ENCODE results near the gene DHRS9. TPM values are rescaled to one million over a fixed set of nuclear protein-coding genes. Genes with fewer than 3 reads are reported as not detected.

Gene DHRS9
- total RNA-seq, 1 experiment from 2014 or later: 0.21 TPM

- ATAC-seq (no peak), DNase-seq (ENCODE audit: low read depth, low spot score) (no peak)
- POLR2A ChIA-PET: no interaction called here
- no peak overlapping the region for H3K27ac ChIP-seq (ENCODE audit: low read length)
- intact Hi-C loops (cut with micrococcal nuclease; ENCODE audit: unreplicated experiment): loop anchor here (10.0 kb wide), 1 partner anchor 142 kb away; no protein-coding TSS in a partner anchor
- in situ Hi-C loops (cut with HindIII; ENCODE audit: low pct_unique_long_range_greater_than_20kb, low sequenced_read_pairs): no loop called here
- BruUV-seq (replicated peaks): no TSS peak
- no peak overlapping the region for H3K4me3 ChIP-seq (ENCODE audit: low read depth in 2 of 2, low read length in 2 of 2)
- H3K4me1 ChIP-seq (ENCODE audit: control insufficient read depth, insufficient read depth, low read length): no peaks in the 10 kb centered on the region; the same call in 1 of the 2 replicates
- TF ChIP-seq POLR2AphosphoS5 (IDR thresholded peaks at IDR 0.05; ENCODE audit: low read depth, low read length) (no peak), TCF7L2 (IDR thresholded peaks at IDR 0.05; ENCODE audit: low read depth, low read length) (no peak), REST (IDR thresholded peaks at IDR 0.05; ENCODE audit: insufficient read depth in 1 of 2, low read depth in 2 of 2, low read length in 1 of 2) (no peak), CTCF (IDR thresholded peaks at IDR 0.05) (no peak), SIN3A (IDR thresholded peaks at IDR 0.05; ENCODE audit: borderline replicate concordance, insufficient read depth, low read depth, low read length) (no peak)
- peaks cover 2% of the 10 kb centered on the region; the same call in 1 of the 2 replicates for H3K27me3 ChIP-seq (ENCODE audit: control insufficient read depth, insufficient read depth, low read length)
- H3K36me3 ChIP-seq (ENCODE audit: control insufficient read depth, insufficient read depth, low read length): no peaks in the 10 kb centered on the region
- CTCF ChIA-PET: no interaction called here
- no peaks in the 10 kb centered on the region for H3K9me3 ChIP-seq (ENCODE audit: control insufficient read depth, insufficient read depth, low read depth, low read length)
These were observed 37.5 kb downstream of the DHRS9 start for GRCh38 chr2:169106563-169107545.

GRCh38 chr2:169107645-169108044 lies 38.3 kb downstream of the DHRS9 start:
- POLR2A ChIA-PET: no interaction called here
- ATAC-seq (no peak), DNase-seq (ENCODE audit: low read depth, low spot score) (no peak)
- Histone ChIP-seq H3K4me3 (ENCODE audit: low read depth in 2 of 2, low read length in 2 of 2) (no peak overlapping the region), H3K4me1 (ENCODE audit: control insufficient read depth, insufficient read depth, low read length) (no peaks in the 10 kb centered on the region; the same call in 1 of the 2 replicates), H3K36me3 (ENCODE audit: control insufficient read depth, insufficient read depth, low read length) (no peaks in the 10 kb centered on the region), H3K27ac (ENCODE audit: low read length) (no peak overlapping the region), H3K27me3 (ENCODE audit: control insufficient read depth, insufficient read depth, low read length) (peaks cover 2% of the 10 kb centered on the region; the same call in 1 of the 2 replicates), H3K9me3 (ENCODE audit: control insufficient read depth, insufficient read depth, low read depth, low read length) (no peaks in the 10 kb centered on the region)
- CTCF ChIA-PET: no interaction called here
- TF ChIP-seq CTCF (IDR thresholded peaks at IDR 0.05) (no peak), TCF7L2 (IDR thresholded peaks at IDR 0.05; ENCODE audit: low read depth, low read length) (no peak), REST (IDR thresholded peaks at IDR 0.05; ENCODE audit: insufficient read depth in 1 of 2, low read depth in 2 of 2, low read length in 1 of 2) (no peak), SIN3A (IDR thresholded peaks at IDR 0.05; ENCODE audit: borderline replicate concordance, insufficient read depth, low read depth, low read length) (no peak), POLR2AphosphoS5 (IDR thresholded peaks at IDR 0.05; ENCODE audit: low read depth, low read length) (no peak)
- no TSS peak for BruUV-seq (replicated peaks)
- intact Hi-C loops (cut with micrococcal nuclease; ENCODE audit: unreplicated experiment): loop anchor here (10.0 kb wide), 1 partner anchor 143 kb away; no protein-coding TSS in a partner anchor
- in situ Hi-C loops (cut with HindIII; ENCODE audit: low pct_unique_long_range_greater_than_20kb, low sequenced_read_pairs): no loop called here
